ENCODE data around the gene CELSR1.

CELSR1 gene

DNA sequence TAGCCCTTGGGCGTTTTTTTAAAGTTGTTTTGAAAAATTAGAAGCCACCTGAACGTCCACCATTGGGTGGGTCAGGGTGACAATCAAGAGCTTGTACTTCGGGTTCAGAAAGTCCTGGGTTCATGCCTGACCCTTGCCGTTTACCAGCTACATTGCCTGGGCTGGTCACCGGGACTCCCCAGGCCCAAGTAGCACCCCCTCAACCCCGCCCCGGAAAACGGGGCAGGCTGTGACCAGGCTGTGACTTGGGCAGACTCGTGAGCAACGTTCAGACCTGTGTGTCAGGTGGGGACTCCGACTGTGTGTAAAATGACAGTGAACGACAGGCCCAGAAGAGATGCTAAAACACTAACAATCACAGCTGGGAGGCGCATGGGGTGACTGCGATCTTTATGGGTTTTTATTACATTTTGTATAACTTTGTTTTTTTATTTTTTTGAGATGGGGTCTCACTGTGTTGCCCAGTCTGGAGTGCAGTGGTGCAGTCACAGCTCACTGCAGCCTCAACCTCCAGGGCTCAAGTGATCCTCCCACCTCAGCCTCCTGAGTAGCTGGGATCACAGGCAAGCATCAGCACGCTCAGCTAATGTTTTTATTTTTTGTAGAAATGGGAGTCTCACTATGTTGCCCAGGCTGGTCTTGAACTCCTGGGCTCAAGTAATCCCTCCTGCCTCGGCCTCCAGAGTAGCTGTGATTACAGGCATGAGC, 145.1 kb downstream of the CELSR1 start:
- Histone ChIP-seq H3K27me3 (ENCODE audit: insufficient read depth, poor library complexity, severe bottlenecking) (no peaks in the 10 kb centered on the region), H3K4me3 (replicated peaks; ENCODE audit: insufficient read depth, low read length) (no peak overlapping the region), H3K27ac (replicated peaks) (no peak overlapping the region)
- no peak for TF ChIP-seq GABPA (IDR thresholded peaks at IDR 0.05; ENCODE audit: low read depth)
- no peak for TF ChIP-seq POLR2AphosphoS5 (IDR thresholded peaks at IDR 0.05; ENCODE audit: low read depth)
- TF ChIP-seq, protein P1, sequence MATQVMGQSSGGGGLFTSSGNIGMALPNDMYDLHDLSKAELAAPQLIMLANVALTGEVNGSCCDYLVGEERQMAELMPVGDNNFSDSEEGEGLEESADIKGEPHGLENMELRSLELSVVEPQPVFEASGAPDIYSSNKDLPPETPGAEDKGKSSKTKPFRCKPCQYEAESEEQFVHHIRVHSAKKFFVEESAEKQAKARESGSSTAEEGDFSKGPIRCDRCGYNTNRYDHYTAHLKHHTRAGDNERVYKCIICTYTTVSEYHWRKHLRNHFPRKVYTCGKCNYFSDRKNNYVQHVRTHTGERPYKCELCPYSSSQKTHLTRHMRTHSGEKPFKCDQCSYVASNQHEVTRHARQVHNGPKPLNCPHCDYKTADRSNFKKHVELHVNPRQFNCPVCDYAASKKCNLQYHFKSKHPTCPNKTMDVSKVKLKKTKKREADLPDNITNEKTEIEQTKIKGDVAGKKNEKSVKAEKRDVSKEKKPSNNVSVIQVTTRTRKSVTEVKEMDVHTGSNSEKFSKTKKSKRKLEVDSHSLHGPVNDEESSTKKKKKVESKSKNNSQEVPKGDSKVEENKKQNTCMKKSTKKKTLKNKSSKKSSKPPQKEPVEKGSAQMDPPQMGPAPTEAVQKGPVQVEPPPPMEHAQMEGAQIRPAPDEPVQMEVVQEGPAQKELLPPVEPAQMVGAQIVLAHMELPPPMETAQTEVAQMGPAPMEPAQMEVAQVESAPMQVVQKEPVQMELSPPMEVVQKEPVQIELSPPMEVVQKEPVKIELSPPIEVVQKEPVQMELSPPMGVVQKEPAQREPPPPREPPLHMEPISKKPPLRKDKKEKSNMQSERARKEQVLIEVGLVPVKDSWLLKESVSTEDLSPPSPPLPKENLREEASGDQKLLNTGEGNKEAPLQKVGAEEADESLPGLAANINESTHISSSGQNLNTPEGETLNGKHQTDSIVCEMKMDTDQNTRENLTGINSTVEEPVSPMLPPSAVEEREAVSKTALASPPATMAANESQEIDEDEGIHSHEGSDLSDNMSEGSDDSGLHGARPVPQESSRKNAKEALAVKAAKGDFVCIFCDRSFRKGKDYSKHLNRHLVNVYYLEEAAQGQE (IDR thresholded peaks at IDR 0.05; ENCODE audit: insufficient replicate concordance, low read depth) = no peak
- no peak for TF ChIP-seq SPI1 (IDR thresholded peaks at IDR 0.05; ENCODE audit: borderline replicate concordance, low read depth)
- TF ChIP-seq, protein P2, sequence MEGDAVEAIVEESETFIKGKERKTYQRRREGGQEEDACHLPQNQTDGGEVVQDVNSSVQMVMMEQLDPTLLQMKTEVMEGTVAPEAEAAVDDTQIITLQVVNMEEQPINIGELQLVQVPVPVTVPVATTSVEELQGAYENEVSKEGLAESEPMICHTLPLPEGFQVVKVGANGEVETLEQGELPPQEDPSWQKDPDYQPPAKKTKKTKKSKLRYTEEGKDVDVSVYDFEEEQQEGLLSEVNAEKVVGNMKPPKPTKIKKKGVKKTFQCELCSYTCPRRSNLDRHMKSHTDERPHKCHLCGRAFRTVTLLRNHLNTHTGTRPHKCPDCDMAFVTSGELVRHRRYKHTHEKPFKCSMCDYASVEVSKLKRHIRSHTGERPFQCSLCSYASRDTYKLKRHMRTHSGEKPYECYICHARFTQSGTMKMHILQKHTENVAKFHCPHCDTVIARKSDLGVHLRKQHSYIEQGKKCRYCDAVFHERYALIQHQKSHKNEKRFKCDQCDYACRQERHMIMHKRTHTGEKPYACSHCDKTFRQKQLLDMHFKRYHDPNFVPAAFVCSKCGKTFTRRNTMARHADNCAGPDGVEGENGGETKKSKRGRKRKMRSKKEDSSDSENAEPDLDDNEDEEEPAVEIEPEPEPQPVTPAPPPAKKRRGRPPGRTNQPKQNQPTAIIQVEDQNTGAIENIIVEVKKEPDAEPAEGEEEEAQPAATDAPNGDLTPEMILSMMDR (IDR thresholded peaks at IDR 0.05; ENCODE audit: insufficient read depth, low read length) = no peak
- DNase-seq (ENCODE audit: low read depth in 1 of 2, low spot score in 1 of 2) = no peak

DNA sequence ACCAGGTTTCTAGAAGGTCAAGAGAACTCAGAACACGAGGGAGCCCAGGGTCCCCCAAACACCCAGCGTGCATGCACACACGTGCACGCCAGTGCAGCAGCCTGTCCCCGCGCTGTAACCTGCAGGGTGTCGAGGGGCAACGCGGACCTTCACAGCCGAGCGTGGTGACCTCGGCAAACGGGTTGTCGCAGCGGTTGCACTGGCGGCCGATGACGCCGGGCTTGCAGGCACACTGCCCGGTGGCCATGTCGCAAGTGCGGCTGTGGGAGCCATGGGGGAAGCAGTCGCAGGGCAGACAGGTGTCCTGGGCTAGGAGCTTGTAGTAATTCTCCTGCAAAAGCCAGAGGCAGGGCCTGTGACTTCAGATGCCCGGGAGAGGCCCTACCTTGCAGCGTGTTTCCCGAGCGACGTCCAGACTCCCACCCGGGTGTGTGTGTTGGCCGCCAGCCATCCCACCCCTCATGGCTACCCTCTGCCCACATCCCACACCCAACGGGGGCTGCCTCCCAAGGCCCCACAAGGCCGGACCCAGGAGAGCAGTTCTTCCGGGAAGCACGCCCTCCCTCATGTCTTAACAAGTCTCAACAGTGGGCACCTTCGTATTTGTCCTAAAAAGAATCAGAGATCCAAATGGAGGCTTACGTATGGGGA, 145.8 kb downstream of the CELSR1 start:
- H3K27ac ChIP-seq (replicated peaks) = no peak overlapping the region
- DNase-seq (ENCODE audit: low read depth in 1 of 2, low spot score in 1 of 2) = no peak
- H3K4me3 ChIP-seq (replicated peaks; ENCODE audit: insufficient read depth, low read length) = no peak overlapping the region
- no peak for TF ChIP-seq SPI1 (IDR thresholded peaks at IDR 0.05; ENCODE audit: borderline replicate concordance, low read depth)
- no peak for TF ChIP-seq POLR2AphosphoS5 (IDR thresholded peaks at IDR 0.05; ENCODE audit: low read depth)
- TF ChIP-seq, protein P2 (IDR thresholded peaks at IDR 0.05; ENCODE audit: insufficient read depth, low read length) = no peak
- TF ChIP-seq GABPA (IDR thresholded peaks at IDR 0.05; ENCODE audit: low read depth) = no peak
- TF ChIP-seq, protein P1 (IDR thresholded peaks at IDR 0.05; ENCODE audit: insufficient replicate concordance, low read depth) = no peak
- no peaks in the 10 kb centered on the region for H3K27me3 ChIP-seq (ENCODE audit: insufficient read depth, poor library complexity, severe bottlenecking)

DNA sequence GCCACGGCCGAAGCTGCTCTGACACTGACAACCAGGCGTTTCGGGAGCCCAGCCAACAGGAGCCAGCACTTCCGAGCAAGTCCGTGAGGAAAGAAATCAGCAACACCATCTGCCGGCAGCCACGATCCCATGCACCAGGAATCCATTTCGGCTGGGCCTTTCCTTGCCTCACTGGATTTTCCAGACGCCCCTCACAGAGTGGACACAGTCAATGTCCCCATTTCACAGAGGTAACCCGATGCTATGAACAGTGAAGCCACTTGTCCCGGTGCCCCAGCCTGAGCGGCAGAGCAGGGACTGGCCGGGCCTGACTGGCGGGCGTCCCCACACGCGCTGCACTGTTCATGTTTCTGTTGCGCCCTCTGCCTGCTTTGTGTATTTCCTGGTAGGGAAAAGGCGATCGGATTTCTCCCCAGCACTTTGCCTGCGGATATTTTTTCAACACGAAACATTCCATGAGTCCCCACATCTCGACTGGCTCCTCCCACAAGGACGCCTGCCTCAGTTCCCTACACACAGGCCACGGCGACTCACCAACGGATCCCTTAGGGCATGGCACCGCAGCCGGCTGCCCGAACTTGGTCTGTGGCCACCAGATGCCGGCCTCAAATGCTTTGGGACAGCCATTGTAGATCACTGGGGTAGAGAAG, 146.6 kb downstream of the CELSR1 start:
- H3K27ac ChIP-seq (replicated peaks) = no peak overlapping the region
- no peak overlapping the region for H3K4me3 ChIP-seq (replicated peaks; ENCODE audit: insufficient read depth, low read length)
- H3K27me3 ChIP-seq (ENCODE audit: insufficient read depth, poor library complexity, severe bottlenecking) = no peaks in the 10 kb centered on the region
- no peak for DNase-seq (ENCODE audit: low read depth in 1 of 2, low spot score in 1 of 2)
- TF ChIP-seq, protein P2 (IDR thresholded peaks at IDR 0.05; ENCODE audit: insufficient read depth, low read length) = no peak
- TF ChIP-seq GABPA (IDR thresholded peaks at IDR 0.05; ENCODE audit: low read depth) = no peak
- TF ChIP-seq POLR2AphosphoS5 (IDR thresholded peaks at IDR 0.05; ENCODE audit: low read depth) = no peak
- TF ChIP-seq SPI1 (IDR thresholded peaks at IDR 0.05; ENCODE audit: borderline replicate concordance, low read depth) = no peak
- TF ChIP-seq, protein P1 (IDR thresholded peaks at IDR 0.05; ENCODE audit: insufficient replicate concordance, low read depth) = no peak
